HG03280 (cell line): ENCODE data around the gene DCUN1D5.

Experiments
- ATAC-seq: cut with Tn5 transposase; IDR thresholded peaks from one replicate; pipeline ENCODE4 v1.9.1; 2021; ENCODE audit warnings: mild to moderate bottlenecking, moderate library complexity; ENCODE audit not compliant: unreplicated experiment

Gene DCUN1D5

DNA sequence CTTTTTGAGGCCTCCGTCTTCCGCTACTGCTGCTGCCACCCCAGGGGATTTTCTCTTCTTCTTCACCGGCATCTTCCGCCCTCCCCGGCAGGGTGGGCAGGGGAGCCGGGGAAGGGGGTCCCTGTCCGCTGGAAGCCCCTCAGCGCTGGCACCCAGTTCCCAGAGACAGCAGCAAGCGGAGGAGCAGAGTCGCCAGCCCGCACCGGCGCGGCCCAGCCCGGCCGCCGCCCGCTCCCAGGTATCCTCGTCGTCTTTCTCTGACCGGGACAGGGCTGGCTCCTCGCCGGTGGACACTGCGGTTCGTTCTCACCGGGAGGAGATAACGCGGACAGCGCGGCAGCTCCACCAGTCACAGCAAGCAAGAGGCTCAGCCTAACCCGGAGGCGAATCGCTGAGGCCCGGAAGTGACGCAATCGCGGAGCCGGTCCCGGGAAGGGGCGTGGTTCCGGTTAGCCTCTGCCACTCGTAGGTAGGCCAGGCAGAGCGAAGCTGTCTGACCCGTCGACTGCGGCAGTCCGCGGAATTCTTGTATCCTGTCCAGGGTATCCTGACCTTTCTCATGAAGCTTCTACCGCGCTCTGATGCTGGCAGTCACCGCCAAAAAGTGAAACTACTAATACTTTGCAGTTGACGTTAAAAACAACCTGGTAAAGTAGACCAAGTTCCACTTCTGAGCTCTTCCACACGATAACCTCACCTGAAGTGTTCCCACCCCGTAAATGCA is at the start of gene DCUN1D5:
DCUN1D5 (minus strand) TSS at position 360 of the 724 bp plus-strand sequence; CDS start at position 72, 288 bp downstream.
- peak; percentile 100 for ATAC-seq

DNA sequence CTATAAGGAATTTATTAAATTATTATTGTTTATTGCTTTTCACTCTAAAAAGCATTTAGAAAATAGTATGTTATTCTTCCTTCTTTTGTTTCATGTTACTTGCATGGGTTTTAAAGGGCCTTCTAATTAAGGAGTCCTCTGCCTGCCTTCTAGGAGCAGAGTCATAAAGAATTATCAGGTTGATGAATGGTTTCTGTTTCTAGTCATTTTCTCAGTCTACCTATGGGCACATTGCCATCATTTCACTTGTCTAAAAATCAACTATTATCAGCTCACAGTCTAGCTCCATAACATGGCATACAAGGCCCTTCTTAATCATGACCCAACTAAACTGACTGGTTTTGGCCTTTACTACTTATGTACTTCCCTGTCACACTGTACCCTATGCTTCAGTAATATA is 33.5 kb upstream of the DCUN1D5 start:
- no peak for ATAC-seq

DNA sequence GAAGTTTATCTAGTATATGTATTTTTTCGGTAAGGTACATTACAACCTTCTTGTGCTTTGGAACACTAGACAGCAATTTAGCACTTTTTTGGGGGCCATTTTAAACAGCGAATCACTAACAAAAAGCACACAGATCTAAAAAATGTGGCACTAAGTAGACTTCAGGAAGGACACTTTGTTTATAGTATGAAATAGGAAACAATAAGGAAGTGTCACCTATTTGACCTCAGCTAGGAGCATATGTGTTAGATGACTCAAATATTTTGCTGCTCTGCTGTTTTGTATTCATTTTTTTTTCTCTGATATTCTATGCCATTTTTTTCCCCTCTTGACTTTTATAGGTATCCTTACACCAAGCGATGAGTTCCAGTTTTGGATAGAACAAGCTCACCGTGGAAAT is 22.9 kb upstream of the DCUN1D5 start:
- no peak for ATAC-seq

DNA sequence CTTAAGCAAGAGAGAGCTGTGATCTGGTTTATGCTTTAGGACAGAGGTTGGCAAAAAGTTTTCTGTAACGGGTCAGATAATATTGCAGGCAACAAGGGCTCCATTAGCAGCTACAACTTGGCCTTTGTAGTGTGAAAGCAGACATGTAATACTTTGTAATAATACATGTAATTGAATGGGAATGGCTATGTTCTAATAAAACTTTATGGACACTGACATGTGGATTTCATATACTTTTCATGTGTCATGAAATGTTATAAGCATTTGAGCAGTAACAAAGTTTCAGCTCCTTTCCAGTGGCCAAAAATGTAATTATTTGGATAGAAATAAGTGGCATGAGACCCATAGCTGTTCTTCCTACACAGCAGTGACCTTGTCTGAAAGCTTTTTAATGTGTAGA is 20.4 kb upstream of the DCUN1D5 start:
- ATAC-seq: no peak

DNA sequence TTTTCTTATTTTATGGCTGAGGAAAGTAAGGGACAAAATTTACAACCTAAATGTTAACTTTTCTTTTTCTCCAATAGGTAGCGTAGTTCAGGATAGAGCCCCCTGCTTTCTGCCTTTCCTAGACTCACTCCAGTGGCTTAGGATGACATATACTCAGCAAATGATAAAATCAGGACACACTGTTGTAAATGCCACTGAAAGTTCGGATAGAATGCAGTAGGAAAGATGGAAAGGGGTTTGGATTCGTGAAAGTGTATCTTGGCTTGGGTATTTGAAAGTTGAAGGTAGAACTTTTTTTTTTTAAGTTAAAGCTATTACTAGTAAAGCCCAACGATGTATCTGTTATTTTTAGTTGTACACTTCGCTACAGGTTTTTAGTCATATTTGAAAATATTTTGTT is 19.4 kb upstream of the DCUN1D5 start:
- ATAC-seq: no peak

DNA sequence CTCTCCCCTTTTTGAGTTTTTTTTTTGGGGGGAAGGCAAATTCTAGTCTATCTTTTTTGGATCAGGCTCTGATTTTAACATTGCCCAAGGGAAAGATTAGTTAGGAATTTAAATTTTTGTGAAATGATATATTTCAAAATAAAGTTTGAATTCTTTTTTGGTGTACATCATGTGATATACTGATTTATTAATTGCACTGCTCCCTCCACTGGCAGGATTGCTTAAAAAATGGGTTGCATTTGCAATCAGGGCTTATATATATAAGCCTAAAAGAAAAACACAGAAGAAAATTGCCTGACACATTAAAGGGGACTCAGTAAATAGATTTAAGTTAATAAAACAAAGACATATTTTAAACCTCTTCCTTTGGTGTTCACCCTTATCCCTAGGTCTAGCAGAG is 18.4 kb upstream of the DCUN1D5 start:
- no peak for ATAC-seq

DNA sequence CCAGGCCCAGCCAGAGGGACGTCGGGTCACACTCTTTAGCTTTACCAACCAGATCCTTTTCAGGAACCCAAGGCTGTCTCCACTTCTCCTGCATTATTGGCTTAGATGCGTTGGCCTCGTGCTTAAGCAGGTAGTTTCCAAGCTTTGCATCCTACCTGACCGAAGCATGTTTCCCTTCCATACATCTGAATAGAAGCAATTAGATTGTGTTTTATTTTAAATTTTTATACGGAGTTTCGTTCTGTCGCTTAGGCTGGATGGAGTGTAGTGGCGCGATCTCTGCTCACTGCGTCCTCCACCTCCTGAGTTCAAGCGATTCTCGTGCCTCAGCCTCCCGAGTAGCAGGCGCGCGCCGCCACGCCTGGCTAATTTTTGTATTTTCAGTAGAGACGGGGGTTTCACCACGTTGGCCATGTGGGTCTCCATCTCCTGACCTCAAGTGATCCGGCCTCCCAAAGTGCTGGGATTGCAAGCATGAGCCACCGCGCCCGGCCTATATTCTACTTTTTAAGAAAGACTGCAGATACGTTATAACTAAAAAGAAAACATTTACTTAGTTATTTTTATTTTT is 17.9 kb upstream of the DCUN1D5 start:
- ATAC-seq: peak; percentile 14

DNA sequence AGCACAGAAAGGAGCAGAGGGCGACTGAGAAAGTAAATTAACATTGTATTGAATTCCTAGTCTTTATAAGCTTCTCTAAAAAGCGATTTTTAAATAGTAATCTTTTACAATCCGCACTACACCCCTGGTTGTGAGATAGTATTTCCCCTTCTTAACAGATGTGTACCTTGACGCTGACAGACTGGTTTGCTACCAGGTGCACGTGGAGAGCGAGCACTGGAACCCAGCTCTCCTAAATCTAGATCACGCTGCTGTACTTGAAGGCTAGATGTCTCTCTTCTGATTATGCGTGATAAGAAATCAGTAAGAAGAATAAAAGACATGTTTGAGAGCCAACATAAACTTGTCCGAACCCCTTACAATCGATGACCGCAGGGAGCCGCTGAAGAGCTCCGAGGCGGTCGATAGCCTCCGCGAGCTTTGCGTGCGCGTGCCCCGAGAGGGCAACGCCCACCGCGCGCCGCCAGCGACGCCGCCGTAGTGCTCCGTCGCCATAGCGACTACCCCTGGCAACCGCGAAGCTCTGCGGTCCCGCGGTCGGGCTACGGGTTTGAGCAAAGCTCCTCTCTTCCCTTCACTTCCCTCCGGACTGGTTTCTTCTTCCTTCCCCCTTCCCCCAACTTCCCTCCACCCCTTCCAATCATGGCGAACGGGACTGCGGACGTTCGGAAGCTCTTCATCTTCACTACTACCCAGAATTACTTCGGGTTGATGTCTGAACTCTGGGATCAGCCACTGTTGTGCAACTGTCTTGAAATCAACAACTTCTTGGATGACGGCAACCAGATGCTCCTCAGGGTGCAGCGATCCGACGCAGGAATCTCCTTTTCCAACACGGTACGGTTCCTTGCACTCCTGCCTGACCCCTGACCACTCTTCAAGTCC is 17.2 kb upstream of the DCUN1D5 start, which contains the start of gene DYNC2H1:
DYNC2H1 (plus strand) TSS at position 494 of the 885 bp plus-strand sequence; CDS start at position 643, 149 bp downstream.
- ATAC-seq: peak; percentile 99

DNA sequence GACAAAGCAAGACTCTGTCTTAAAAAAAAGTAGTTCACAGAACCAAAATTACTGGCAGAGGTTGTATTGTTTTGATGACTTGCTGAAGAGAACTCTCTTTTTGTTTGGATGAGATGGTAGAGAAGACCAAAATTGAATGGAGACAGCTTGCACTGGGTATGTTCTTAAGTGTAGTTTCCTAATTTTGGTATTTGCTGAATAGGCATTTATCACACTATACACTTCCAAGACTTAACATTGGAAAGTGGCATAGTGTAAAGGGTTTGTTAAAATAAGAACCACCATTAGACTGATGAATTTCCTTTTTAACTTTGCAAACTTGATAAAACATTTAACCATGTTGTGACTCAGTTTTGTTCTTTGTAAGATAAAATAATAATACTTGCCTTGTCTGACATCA is 5.3 kb upstream of the DCUN1D5 start:
- no peak for ATAC-seq

DNA sequence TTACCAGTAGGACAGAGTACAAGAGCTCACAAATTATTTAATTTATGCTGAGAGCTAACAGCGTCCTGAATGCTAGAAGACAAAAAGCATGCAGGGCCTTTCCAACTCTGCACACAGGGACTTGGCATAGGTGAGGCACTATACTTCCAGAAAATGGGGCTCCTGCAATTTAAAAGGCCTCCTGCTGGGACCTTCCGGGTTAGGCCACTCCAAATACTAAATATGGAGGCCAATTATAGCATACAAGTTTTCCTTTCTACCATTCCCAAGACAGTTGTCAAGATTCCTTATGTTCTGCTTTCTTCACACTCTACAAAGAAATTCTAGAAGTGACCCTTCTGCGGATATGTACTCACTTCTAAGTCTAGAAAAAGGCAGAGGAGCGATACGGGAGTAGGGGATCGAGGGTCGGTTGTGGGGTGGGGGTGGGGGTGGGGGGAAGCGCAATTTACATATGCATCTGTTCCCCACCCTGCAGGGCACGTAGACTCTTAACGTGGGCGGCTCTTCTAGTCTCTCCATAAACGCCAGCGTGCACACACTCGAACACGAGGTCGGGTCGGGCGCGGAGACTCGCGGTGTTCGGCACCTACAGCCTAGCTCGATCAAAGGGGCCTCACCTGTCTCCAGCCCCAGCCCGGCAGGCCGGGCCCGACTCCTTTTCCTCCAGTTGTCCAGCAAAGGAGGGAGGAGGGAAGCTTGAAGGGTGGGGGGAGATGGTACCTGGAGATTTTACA is 728 bp downstream of the DCUN1D5 start:
- peak; percentile 43 for ATAC-seq

DNA sequence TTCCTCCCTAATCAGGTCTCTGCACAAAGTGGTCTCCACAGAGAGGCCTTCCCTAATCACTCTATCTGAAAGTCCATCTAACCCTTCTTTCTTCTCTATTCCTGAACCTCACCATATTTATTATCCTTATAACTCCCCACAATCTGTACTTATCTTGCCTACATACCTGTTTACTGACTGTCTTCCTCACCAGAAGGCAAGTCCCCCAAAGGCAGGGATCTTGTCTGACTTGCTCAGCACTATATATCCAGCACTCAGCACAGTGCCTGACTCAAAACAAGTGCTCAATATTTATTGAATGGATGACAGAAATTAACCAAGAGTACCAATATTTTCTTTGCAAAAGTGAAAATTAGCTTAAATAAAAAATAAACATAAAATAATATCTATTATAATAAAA is 5.5 kb downstream of the DCUN1D5 start:
- ATAC-seq: no peak

DNA sequence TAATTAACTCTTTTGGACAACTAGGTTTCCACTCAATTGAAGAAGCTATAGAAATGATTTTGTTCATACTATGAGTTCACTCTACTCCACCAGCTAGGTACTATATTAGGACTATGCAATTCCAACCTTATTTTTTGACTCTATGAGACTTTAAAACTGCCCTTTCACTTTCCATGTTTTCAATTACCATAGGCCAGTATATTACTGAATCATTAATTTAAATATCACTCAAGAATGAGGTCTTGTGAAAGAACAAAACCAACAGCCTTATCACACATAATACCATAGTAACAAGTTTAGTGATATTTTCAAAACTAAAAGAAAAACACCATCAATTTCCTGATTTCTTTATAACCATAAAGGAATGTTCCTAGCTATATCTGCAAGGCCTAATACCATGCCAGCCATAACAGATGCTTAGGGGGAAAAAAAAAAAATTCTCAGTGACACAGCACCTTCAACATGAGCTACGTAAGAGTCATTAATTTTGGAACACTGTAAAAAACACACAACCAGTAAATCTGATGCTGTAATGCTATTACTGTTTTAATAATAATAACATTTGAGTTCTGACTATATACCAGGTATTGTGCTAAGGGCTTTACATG is 6.1 kb downstream of the DCUN1D5 start:
- ATAC-seq: no peak

DNA sequence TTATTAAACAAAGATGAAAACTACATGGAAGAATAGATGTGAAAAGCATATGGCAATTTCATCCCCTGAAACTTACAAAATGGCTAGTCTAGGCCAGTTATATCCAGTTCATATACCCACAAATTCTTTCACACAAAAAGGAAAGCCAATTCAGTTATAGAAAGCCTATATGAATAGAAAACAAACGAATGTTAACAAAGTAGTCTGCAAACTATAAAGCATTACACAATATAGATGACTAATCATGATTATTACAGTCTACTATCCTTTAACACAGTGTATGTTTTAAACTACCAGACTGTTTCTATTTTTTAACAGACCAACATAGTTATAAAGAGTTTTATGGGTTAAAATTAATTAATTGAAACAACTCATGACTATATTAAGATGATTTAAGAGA is 12.1 kb downstream of the DCUN1D5 start:
- ATAC-seq: no peak

DNA sequence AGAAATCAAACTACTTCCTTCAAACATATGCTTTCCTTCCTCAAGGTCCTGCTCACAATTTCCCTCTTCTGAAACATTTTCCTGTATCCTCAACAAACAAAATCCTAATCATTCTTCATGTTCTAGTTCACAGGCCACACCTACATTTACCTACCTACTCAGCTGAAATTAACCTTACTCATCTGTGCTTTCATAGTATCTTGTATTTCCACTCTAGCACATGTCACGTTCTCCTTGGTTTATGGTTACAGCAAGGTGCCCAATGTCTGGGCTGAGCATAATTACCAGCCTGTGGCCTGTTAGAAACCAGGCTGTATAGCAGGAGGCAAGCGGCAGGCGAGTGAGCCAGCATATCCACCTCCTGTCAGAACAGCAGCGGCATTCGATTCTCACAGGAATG is 13.2 kb downstream of the DCUN1D5 start:
- no peak for ATAC-seq

DNA sequence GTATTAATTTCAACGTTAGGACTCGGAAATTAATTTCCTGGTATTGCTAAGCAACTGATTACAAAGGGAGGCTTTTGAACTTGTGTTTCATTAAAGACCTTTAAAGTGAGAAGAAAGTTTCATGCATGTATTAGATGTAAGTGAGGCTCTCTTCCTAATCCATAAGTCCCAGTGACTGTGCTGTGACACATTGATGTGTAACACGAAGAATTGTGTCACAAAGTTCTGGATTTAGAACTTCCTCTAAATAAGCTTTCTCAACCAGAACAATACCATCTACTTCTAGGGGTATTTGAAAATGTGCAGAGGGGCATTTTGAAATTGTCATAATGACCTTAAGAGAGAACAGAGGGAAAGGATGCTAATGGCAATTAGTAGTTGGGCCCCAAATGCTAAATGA is 14.4 kb downstream of the DCUN1D5 start:
- ATAC-seq: no peak

DNA sequence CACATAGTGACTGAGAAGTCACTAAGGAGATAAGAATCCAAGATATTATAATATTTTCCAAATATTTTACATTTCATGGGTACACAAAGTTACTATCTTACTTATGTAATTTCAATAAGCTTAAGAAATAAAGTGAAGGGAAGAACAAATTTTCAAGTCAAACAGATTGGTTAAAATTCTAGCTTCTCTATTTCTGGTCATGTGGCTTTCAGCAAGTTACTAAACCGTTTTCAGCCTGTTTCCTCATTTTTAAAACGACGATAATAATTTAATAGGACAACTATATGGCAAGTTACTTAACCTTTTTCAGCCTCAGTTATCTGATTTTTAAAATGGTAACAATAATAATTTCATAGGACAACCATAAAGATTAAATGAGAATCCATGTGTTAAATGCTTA is 15.6 kb downstream of the DCUN1D5 start:
- no peak for ATAC-seq

DNA sequence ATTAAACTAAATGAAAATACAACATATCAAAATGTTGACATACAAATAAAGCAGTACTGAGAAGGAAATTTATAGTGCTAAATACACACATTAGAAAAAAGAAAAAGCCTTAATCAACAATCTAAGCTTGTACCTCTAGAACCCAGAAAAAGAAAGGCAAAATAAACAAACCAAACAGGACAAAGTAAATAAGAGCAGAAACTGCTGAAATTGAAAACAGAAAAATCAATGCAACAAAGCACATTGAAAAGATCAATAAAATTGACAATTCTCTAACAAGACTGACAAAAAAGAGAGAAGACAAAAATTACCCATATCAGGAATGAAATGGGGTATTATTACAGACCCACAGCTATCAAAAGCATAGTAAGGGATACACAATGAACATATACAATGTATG is 21.0 kb downstream of the DCUN1D5 start:
- ATAC-seq: no peak

DNA sequence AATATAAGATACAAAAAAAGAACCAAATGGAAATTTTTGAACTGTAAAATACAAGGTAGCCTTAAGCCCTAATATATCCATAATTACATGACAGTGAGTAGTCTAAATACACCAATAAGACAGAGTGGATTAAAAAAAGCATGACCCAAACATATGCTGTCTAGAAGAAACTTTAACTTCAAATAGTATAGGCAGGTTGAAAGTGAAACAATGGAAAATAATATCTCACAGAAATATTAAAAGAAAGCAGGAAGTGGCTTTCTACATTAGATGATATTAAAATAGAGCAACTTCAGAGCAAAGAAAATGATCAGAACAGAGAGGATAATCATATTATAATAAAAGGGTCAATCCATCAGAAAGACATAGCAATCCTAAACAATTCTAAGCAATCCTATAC is 21.8 kb downstream of the DCUN1D5 start:
- ATAC-seq: no peak

DNA sequence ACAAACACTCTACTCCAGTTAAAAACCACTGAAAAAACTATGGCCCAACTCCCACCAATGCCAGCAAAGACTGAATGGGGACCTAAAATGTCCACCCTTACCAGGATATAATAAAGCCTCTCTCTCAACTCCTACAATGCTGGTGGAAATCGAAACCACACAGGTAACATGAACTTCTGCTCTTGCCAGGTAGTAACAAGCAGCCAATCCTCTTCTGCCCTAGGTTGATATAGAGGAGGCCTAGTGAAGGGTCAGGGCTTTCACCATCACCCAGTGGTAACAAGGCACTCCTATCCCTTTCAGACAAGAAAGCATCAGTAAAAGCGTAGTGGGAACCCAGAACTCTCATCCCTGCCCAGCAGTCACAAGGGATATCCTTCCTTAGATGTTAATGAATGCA is 22.6 kb downstream of the DCUN1D5 start:
- ATAC-seq: no peak

DNA sequence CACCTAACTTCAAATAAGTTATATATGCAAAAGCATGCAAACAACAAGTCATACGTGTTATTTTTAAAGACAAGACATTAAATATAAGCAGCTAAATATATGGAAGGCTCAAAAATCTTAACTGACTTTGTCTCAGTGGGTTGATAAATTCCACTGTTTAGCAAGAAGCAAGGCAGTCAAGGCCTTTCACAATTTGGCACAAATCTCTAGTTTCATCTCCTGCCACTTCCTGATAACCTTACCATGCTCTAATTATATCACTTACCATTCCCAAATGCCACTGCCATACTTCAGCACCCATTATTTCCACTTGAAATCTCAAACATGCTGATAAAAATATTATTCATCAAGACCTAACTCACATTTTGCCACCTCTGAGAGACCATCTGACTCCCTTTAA is 24.8 kb downstream of the DCUN1D5 start:
- no peak for ATAC-seq

DNA sequence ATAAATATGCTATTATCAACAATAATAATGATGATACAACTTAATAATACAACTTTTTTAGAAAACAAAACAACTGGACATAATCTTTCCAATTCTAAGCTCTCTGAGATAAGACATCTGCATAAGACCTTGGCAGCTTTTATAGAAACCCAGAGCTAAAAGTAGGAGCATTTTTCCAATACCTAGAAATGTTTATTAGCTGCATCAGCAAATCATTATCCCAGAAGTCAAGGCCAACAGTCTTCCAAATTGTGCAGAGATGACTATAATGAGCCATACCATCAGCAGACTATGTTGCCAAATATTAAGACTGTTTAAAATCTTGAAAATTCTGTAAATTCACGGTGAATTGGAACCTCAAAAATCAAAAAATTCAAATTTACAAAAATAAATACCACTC is 30.3 kb downstream of the DCUN1D5 start:
- ATAC-seq: no peak
